Mesodermal cell (in vitro differentiated cells): ENCODE data around the gene ALDH1A2.
"Not testable (repeated sequence)": the region's sequence is repeated elsewhere in the genome, so short reads cannot be mapped to it uniquely, and the experiment has no call there.

Experiments used
- H3K27ac ChIP-seq: 2 replicates; pipeline ENCODE4 v1.7.0; 2013; ENCODE audit warnings: mild to moderate bottlenecking, low read depth, low read length, moderate library complexity; ENCODE audit not compliant: severe bottlenecking
- H3K36me3 ChIP-seq: 2 replicates; pipeline ENCODE4 v1.7.1; 2013; ENCODE audit warnings: mild to moderate bottlenecking, low read length, moderate library complexity; ENCODE audit not compliant: control insufficient read depth, insufficient read depth
- H3K4me1 ChIP-seq: one replicate; pipeline ENCODE4 v1.7.1; 2013; ENCODE audit warnings: mild to moderate bottlenecking, low read length; ENCODE audit not compliant: insufficient read depth, control insufficient read depth, poor library complexity, severe bottlenecking
- H3K4me3 ChIP-seq: 2 replicates; pipeline ENCODE4 v1.7.0; 2013; ENCODE audit warnings: low read length, control low read depth, mild to moderate bottlenecking; ENCODE audit not compliant: insufficient read depth, poor library complexity, severe bottlenecking; ENCODE audit errors: extremely low read depth
- H3K9me3 ChIP-seq: 2 replicates; pipeline ENCODE4 v1.7.1; 2013; ENCODE audit warnings: mild to moderate bottlenecking, low read length, moderate library complexity; ENCODE audit not compliant: control insufficient read depth
- WGBS, 2 experiments: methylation state at CpG; one replicate each; pipeline ENCODE4 v1.1.5; 2013; ENCODE audit warnings: missing lambda C conversion rate in 2 of 2; ENCODE audit not compliant: insufficient coverage in 2 of 2; 5-methylcytosine and 5-hydroxymethylcytosine counted together

The ALDH1A2 gene

DNA sequence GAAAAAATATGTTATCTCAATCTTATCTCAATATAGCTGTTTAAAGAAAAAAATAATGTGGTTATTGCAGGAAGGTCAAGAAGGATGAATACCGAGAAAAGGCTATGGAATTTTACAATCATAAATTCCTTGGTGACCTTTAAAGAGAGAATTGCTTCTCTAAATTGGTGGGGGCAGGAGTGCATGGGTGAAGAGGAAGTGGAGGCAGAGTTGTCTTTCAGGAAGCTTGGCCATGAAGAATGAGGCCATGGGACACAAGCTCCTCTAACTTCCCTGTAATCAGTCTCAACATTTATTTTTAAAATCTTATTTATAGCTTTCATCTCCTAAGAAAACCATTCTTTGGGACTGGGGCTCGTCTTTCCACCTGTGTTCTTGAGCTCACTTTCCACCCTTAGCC is 22.4 kb upstream of the ALDH1A2 start:
- Histone ChIP-seq H3K4me1 (no peaks in the 10 kb centered on the region), H3K27ac (no peak overlapping the region), H3K4me3 (no peak overlapping the region), H3K9me3 (no peaks in the 10 kb centered on the region), H3K36me3 (no peaks in the 10 kb centered on the region)
- WGBS, 2 experiments: 60 to 93% methylated on average over 2 of the region's 2 CpGs

DNA sequence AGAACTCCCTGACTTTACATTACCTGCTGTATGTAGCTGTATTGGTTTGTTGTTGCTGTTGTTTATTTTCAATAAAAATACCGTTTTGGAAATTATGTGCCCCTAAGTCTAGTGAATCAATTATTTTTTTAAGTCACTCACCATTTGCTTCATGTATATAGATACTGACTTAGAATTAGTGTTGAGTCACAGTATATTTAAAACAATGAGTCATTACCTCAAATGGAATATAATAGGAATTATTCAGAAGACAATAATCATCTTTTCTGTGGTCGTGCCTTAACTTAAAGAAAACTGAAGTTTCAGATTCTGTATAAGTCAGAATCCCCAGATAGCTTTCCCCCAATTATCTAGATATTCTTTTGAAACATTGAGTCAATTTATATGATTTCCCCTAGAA is 21.0 kb upstream of the ALDH1A2 start:
- Histone ChIP-seq H3K4me3 (no peak overlapping the region), H3K27ac (no peak overlapping the region), H3K36me3 (no peaks in the 10 kb centered on the region), H3K4me1 (no peaks in the 10 kb centered on the region), H3K9me3 (no peaks in the 10 kb centered on the region)
- no CpG with 5 or more reads among the region's 2 CpGs for WGBS, 2 experiments

DNA sequence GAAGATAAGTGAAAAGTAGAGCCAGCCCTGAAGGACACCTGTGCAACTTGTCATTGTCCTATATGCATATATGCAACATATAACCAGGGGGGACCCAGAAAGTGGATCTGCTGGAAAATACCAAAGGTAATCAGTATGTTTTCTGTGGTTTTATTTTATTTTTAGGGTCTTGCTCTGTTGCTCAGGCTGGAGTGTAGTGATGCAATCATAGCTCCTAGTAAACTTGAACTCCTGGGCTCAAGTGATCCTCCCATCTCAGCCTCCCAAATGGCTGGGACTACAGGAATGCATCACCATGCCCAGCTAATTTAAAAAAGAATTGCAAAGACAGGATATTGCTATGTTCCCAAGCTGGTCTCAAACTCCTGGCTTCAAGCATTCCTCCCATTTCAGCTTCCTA is 18.0 kb upstream of the ALDH1A2 start:
- Histone ChIP-seq H3K4me3 (no peak overlapping the region), H3K9me3 (no peaks in the 10 kb centered on the region), H3K27ac (no peak overlapping the region), H3K36me3 (no peaks in the 10 kb centered on the region), H3K4me1 (no peaks in the 10 kb centered on the region)

DNA sequence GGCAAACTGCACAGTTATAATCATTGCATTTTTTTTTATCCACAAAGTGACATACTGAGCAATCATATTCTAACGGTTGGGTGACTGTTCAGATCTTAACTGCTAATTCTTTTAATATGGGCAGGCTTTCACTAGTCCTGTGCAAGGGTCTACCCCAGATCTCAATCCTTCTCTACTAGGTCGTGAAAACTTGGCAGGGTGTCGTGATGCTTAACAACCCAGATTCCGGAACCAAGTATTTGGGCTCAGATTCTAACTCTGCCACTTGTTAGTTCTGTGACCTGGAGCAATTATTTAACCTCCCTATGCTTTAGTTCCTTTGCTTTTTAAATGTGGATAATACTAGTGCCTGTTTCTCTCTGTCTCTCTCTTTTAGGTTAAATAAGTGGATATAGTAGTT is 16.4 kb upstream of the ALDH1A2 start:
- H3K27ac ChIP-seq: no peak overlapping the region
- H3K4me3 ChIP-seq: no peak overlapping the region
- H3K9me3 ChIP-seq: no peaks in the 10 kb centered on the region
- H3K4me1 ChIP-seq: no peaks in the 10 kb centered on the region
- WGBS, 2 experiments: 88 to 94% methylated on average over 2 to 4 of the region's 4 CpGs
- H3K36me3 ChIP-seq: no peaks in the 10 kb centered on the region

DNA sequence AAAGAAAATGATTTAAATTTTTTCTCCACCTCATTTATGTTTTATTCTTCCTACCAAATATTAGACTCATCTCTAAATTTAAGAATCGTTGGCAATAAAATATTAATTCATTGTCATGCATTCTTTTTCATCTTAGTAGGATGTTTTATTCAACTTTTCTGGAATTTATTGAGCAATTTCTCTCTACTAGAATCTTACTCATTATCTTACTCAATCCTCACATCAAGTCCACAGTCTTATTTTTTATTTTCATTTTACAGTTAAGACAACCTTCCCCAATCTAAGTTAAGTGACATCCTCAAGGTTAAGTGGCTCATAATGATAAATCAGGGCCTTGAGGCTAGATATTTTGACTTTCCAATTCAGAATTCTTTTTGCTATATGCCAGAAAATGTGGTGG is 15.9 kb upstream of the ALDH1A2 start:
- Histone ChIP-seq H3K4me3 (no peak overlapping the region), H3K9me3 (no peaks in the 10 kb centered on the region), H3K36me3 (no peaks in the 10 kb centered on the region), H3K4me1 (no peaks in the 10 kb centered on the region), H3K27ac (no peak overlapping the region)
- WGBS, 2 experiments: no CpG with 5 or more reads among the region's 1 CpG

DNA sequence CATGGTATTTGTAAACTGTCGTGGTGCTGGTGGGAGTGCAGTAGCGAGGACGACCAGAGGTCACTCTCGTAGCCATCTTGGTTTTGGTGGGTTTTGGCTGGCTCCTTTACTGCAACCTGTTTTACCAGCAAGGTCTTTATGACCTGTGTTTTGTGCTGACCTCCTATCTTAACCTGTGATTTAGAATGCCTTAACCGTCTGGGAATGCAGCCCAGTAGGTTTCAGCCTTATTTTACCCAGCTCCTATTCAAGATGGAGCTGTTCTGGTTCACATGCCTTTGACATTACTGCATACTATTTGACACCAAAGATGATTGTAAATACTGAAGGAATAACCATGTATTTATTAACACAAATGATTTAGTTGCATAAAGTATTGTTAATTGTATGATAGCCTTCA is 15.4 kb upstream of the ALDH1A2 start:
- not testable (repeated sequence) for H3K9me3 ChIP-seq, H3K4me1 ChIP-seq, H3K36me3 ChIP-seq, H3K27ac ChIP-seq, H3K4me3 ChIP-seq
- WGBS, 2 experiments: 96 to 100% methylated on average over 3 to 5 of the region's 5 CpGs

DNA sequence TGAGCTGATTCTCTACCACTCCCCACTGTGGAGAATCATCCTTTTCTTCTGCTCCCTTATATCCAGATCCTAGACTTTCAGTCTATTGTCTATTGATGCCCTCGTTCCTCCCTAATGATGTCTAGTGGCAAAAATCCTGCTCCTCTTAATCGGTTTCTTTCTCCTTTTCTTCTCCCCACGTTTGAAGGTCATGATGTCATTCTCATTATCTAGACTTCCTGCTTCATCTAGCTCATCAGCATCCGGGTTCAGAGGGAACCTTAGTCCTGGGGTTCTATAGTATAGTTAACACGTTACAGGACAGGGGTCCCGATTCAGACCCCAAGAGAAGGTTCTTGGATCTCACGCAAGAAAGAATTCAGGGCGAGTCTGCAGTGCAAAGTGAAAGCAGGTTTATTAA is 14.9 kb upstream of the ALDH1A2 start:
- WGBS, 2 experiments: 79 to 92% methylated on average over 6 to 7 of the region's 8 CpGs
- Histone ChIP-seq H3K27ac (no peak overlapping the region), H3K36me3 (no peaks in the 10 kb centered on the region), H3K4me3 (no peak overlapping the region), H3K4me1 (no peaks in the 10 kb centered on the region), H3K9me3 (no peaks in the 10 kb centered on the region)

DNA sequence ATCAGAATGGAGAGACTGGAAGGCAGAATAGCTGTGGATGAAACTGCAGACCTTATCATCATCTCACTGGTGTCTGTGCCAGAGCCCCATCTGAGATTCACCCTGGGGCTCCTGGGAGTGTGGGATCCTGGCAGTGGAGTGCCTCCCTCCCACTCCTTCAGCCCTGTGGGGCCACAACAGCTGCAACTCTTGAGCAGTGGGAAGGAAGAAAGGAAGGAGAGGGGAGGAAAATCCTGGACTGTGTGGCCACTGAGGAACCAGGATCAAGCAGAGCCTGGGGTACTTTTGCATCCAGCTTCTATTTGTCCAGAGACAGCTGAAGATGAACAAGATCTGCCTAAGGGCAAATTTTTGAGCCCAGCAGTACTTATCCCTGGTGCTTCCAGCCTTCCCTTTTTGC is 13.1 kb upstream of the ALDH1A2 start:
- Histone ChIP-seq H3K27ac (no peak overlapping the region), H3K4me3 (no peak overlapping the region), H3K9me3 (no peaks in the 10 kb centered on the region), H3K36me3 (no peaks in the 10 kb centered on the region), H3K4me1 (no peaks in the 10 kb centered on the region)

DNA sequence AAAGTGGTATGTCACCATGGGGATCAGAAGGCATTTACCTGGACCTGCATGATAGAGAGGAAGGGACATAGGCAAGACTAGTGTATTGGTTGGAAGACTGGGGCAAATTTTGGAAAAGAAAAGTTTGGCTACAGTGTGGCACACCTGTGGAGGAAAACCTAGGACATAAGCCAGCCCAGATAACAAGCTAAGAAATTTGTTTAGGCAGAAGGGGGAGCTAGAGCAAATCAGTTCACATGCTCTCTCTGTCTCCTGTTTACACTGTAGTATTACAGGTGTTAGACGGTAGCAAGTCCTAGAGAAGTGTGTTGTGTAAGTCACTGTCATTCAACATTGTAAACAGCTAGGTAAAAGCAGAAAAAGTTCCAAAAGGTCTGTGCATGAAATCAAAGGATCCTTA is 11.9 kb upstream of the ALDH1A2 start:
- Histone ChIP-seq H3K9me3 (no peaks in the 10 kb centered on the region), H3K4me1 (no peaks in the 10 kb centered on the region), H3K36me3 (no peaks in the 10 kb centered on the region), H3K27ac (no peak overlapping the region), H3K4me3 (no peak overlapping the region)
- no CpG with 5 or more reads among the region's 1 CpG for WGBS, 2 experiments

DNA sequence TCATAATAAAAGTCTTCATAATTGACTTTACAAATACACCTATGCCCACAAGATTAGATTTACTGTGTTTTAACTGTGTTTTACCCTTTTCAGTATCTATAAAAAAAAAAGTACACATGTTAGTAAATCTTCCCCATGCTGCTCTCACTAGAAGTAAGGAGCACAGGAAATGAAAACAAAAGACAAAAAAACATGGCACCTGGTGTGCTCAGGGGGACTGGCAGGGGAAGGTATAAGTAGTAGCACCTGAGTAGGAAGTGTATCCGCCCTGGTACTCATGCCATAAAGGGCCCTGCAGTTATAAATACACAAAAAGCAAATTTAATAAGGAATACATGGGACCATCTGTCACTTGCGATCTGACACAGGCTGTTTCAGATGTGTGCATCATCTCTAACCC is 8.9 kb upstream of the ALDH1A2 start:
- 80% methylated on average over 1 of the region's 2 CpGs; no CpG with 5 or more reads in 1 of the 2 experiments for WGBS, 2 experiments
- Histone ChIP-seq H3K27ac (no peak overlapping the region), H3K4me3 (no peak overlapping the region), H3K4me1 (no peaks in the 10 kb centered on the region), H3K36me3 (no peaks in the 10 kb centered on the region), H3K9me3 (no peaks in the 10 kb centered on the region)

DNA sequence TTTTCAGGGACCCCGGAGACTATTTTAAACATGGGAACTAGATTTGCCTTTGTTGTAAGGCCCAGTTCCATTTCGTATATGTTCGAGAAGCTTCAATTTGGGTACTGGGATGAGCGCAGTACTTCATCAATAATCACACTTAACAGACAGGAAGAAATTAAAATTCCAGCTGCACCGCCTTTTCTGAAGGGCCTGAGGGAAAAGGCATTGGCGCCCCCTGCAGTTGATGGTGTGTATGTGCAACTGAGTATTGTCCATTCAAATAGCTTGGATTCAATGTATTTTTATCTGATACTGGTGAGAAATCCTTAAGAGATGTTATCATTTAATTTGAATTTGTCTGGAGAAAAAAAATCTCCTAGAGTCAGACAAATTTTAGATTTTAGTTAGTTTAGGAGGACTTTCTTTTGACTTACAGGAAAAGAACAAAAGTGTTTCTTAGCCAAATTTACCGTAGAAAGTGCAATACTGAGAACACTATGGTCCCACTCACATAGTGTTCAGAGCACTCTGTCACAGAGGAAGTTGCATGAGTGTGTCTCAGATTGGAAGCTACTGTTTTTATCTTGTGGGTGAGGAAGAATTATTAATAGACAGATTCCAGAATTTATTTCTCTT is 5.4 kb upstream of the ALDH1A2 start:
- no peaks in the 10 kb centered on the region for H3K9me3 ChIP-seq
- no peaks in the 10 kb centered on the region for H3K4me1 ChIP-seq
- no peaks in the 10 kb centered on the region for H3K36me3 ChIP-seq
- 10 to 50% methylated on average over 2 of the region's 7 CpGs for WGBS, 2 experiments
- H3K27ac ChIP-seq: no peak overlapping the region
- H3K4me3 ChIP-seq: no peak overlapping the region
